Karpas-422 (cell line): ENCODE measurements around the gene CRISP1. TPM values are rescaled to one million over a fixed set of nuclear protein-coding genes. Genes with fewer than 3 reads are reported as not detected.

Experiments used
- DNase-seq: peaks from one replicate; pipeline ENCODE4 v3.0.0-alpha.2; 2015
- H2AFZ ChIP-seq: fragments of 200-600 bp; sonication (generic); 2 replicates; pipeline ENCODE4 v1.6.1; 2014; ENCODE audit warnings: antibody characterized with exemption, low read length, mixed read lengths
- H3K27ac ChIP-seq: fragments of 200-600 bp; sonication (generic); 2 replicates; pipeline ENCODE4 v1.5.1; 2014; ENCODE audit warnings: mild to moderate bottlenecking, low read length, moderate library complexity
- H3K27me3 ChIP-seq: fragments of 200-600 bp; sonication (generic); 2 replicates; pipeline ENCODE4 v1.6.1; 2014; ENCODE audit warnings: low read length, mixed read lengths
- H3K36me3 ChIP-seq: fragments of 200-600 bp; sonication (generic); 2 replicates; pipeline ENCODE4 v1.6.1; 2014; ENCODE audit warnings: low read length, mixed read lengths; ENCODE audit not compliant: insufficient read depth
- H3K4me1 ChIP-seq: fragments of 200-600 bp; sonication (generic); 2 replicates; pipeline ENCODE4 v1.6.1; 2014; ENCODE audit warnings: mild to moderate bottlenecking, low read length, mixed read lengths
- H3K4me2 ChIP-seq: fragments of 200-600 bp; sonication (generic); 2 replicates; pipeline ENCODE4 v1.6.1; 2014; ENCODE audit warnings: low read length, low read depth, mild to moderate bottlenecking; ENCODE audit not compliant: poor library complexity, severe bottlenecking
- H3K4me3 ChIP-seq: fragments of 200-600 bp; sonication (generic); 2 replicates; pipeline ENCODE4 v1.5.1; 2014; ENCODE audit warnings: mild to moderate bottlenecking, antibody characterized with exemption, low read length, mixed read lengths
- H3K79me2 ChIP-seq: fragments of 200-600 bp; sonication (generic); 2 replicates; pipeline ENCODE4 v1.6.1; 2014; ENCODE audit warnings: mild to moderate bottlenecking, low read length, mixed read lengths
- H3K9ac ChIP-seq: fragments of 200-600 bp; sonication (generic); 2 replicates; pipeline ENCODE4 v1.6.0; 2014; ENCODE audit warnings: low read length
- H3K9me2 ChIP-seq: fragments of 200-600 bp; sonication (generic), shearing (Covaris generic); replicated peaks from 2 replicates; pipeline ENCODE4 v1.6.0; 2014; ENCODE audit warnings: mild to moderate bottlenecking, low read length, moderate library complexity; ENCODE audit not compliant: insufficient read depth
- H3K9me3 ChIP-seq: fragments of 300-700, 200-600 bp; sonication (generic); 2 replicates; pipeline ENCODE4 v1.6.1; 2014; ENCODE audit warnings: low read length, mixed read lengths
- H4K20me1 ChIP-seq: fragments of 200-600 bp; sonication (generic); 2 replicates; pipeline ENCODE4 v1.6.1; 2014; ENCODE audit warnings: mild to moderate bottlenecking, antibody characterized with exemption, low read length, low read depth; ENCODE audit not compliant: insufficient read depth
- total RNA-seq: library from RNA; depleted of rRNA; stranded (reverse); fragments of >200 nt; shearing (Covaris generic); gene quantifications from 2 replicates; pipeline ENCODE4 v1.2.3, GENCODE V29; 2014; ENCODE audit warnings: low replicate concordance

The CRISP1 gene
- total RNA-seq, 1 experiment from 2014 or later: not detected

DNA sequence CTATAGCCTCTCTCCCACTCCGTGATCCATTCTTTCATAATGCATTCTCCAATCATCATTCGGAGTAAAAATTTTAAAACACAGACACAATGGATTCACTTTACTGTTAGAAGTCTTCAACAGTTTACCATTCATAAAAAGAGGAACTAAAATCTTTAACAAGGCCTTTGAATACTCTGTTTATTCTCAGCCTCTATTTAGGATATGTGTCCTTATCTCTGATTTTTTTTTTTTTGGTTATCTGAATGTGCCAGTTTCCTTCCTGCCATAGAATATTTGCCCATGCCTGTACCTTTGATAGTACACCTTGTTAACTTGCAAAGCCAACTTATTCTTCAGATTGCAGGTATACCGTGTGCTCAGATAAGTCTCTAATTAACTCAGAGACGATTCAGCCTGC lies 11.1 kb downstream of the CRISP1 start:
- H3K4me3 ChIP-seq: no peak overlapping the region
- no peaks in the 10 kb centered on the region for H3K9me2 ChIP-seq
- H3K9ac ChIP-seq: no peak overlapping the region
- DNase-seq: no peak
- no peaks in the 10 kb centered on the region for H3K79me2 ChIP-seq
- no peaks in the 10 kb centered on the region for H4K20me1 ChIP-seq
- H3K4me2 ChIP-seq: no peak overlapping the region
- no peaks in the 10 kb centered on the region for H3K4me1 ChIP-seq
- H3K9me3 ChIP-seq: no peaks in the 10 kb centered on the region
- H3K36me3 ChIP-seq: no peaks in the 10 kb centered on the region
- H3K27ac ChIP-seq: no peak overlapping the region
- H2AFZ ChIP-seq: no peak overlapping the region
- no peaks in the 10 kb centered on the region for H3K27me3 ChIP-seq

DNA sequence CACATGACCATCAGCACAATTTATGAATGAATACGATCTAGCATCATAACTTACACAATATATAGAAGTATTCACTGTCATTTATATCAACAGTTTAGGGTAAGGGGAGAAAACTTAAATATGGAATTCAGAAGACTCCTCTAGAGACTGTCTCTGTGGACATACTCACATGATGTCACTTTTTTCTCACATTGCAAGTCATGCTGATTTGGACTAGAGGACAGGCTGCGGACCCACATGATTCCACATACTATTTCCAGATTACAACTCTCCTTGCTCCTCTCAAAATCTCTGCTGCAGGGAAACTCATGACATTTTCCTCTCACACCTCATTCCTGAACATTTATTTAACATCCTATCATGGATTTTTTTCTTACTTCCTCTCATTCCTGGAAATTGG lies 13.4 kb downstream of the CRISP1 start:
- no peak overlapping the region for H2AFZ ChIP-seq
- no peak for DNase-seq
- H4K20me1 ChIP-seq: no peaks in the 10 kb centered on the region
- H3K4me2 ChIP-seq: no peak overlapping the region
- no peaks in the 10 kb centered on the region for H3K9me3 ChIP-seq
- no peak overlapping the region for H3K27ac ChIP-seq
- H3K27me3 ChIP-seq: no peaks in the 10 kb centered on the region
- no peaks in the 10 kb centered on the region for H3K36me3 ChIP-seq
- H3K79me2 ChIP-seq: no peaks in the 10 kb centered on the region
- no peak overlapping the region for H3K9ac ChIP-seq
- H3K4me3 ChIP-seq: no peak overlapping the region
- no peaks in the 10 kb centered on the region for H3K4me1 ChIP-seq
- no peaks in the 10 kb centered on the region for H3K9me2 ChIP-seq

DNA sequence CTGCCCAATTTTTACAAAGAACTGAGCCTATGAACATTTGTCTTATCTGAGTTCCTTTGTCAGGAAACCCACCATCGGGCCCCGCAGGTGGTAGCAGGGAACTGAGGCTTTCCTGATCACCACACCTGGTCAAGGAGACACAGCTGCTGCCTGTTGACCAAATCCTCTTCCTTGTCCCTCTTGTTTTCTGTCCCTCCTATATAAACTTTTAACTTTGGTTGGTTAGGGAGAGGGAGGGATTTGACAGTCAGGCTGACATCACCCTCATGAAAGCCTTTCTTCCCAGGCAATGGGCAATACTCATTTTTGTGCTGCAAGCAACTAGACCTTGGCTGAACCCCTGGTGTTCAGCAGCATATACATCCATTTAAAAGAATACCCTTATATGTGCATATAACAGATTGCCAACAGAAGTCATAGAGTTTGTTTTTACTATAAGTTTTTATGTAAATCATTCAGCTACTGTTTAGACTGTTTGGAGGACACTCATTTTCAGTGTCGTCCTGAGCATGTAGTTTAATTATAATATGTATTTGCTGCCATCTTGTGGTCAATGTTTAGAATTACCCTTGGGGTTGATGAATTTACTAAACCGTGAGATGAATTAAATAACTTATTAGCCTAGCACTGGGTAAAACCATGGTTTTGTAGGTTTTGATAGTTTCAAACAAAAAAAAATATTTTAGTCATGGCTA lies 17.0 kb downstream of the CRISP1 start:
- peak; percentile 87 for DNase-seq
- Histone ChIP-seq H3K4me2 (no peak overlapping the region), H3K9me2 (no peaks in the 10 kb centered on the region), H3K79me2 (no peaks in the 10 kb centered on the region), H4K20me1 (no peaks in the 10 kb centered on the region), H3K36me3 (no peaks in the 10 kb centered on the region), H3K27ac (no peak overlapping the region), H3K4me1 (no peaks in the 10 kb centered on the region), H3K4me3 (no peak overlapping the region), H2AFZ (no peak overlapping the region), H3K9ac (no peak overlapping the region), H3K27me3 (no peaks in the 10 kb centered on the region), H3K9me3 (no peaks in the 10 kb centered on the region)

DNA sequence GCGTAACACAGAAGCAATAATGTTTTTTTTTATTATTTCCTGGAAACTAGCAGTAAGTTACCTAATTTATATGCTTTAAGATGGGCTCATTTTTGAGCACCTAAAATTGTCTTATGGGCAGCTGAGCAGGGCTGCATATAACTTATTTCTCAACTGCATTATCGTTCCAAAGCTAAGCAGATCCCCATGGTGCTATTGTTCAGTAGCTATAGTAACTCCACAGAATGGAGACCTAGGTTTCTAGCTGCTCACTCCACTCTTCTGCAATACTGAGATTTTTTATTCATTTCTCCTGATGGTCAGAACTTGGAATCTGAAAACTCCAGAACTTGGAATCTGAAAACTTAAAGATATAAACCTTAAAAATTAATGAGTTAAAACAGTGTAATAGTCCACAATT lies 18.7 kb downstream of the CRISP1 start:
- Histone ChIP-seq H3K9me2 (no peaks in the 10 kb centered on the region), H3K4me3 (no peak overlapping the region), H3K79me2 (no peaks in the 10 kb centered on the region), H2AFZ (no peak overlapping the region), H3K4me1 (no peaks in the 10 kb centered on the region), H3K9me3 (no peaks in the 10 kb centered on the region), H3K9ac (no peak overlapping the region), H3K27ac (no peak overlapping the region), H4K20me1 (no peaks in the 10 kb centered on the region), H3K4me2 (no peak overlapping the region), H3K36me3 (no peaks in the 10 kb centered on the region), H3K27me3 (no peaks in the 10 kb centered on the region)
- no peak for DNase-seq

DNA sequence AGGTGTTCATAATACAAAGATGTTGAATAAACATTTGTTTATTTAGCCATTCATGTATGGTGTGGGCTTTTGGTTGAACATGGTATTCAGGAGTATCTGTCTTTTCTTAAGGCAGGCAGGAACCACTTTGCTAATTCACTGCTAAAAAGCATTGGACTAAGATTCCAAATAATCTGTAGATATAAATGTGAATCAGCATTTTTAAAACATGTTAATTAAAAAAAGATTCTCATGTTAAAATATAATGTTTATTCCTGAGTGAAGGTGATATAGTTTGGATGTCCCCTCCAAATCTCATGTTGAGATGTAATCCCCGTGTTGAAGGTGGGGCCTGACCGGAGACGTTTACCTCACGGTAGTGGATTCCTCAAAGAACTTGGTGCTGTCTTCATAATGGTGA lies 19.3 kb downstream of the CRISP1 start:
- H3K27ac ChIP-seq: no peak overlapping the region
- no peak overlapping the region for H3K4me3 ChIP-seq
- H3K9me2 ChIP-seq: no peaks in the 10 kb centered on the region
- H3K79me2 ChIP-seq: no peaks in the 10 kb centered on the region
- H4K20me1 ChIP-seq: no peaks in the 10 kb centered on the region
- no peak overlapping the region for H2AFZ ChIP-seq
- H3K9ac ChIP-seq: no peak overlapping the region
- H3K4me1 ChIP-seq: no peaks in the 10 kb centered on the region
- DNase-seq: no peak
- H3K27me3 ChIP-seq: no peaks in the 10 kb centered on the region
- H3K36me3 ChIP-seq: no peaks in the 10 kb centered on the region
- H3K4me2 ChIP-seq: no peak overlapping the region
- H3K9me3 ChIP-seq: no peaks in the 10 kb centered on the region

DNA sequence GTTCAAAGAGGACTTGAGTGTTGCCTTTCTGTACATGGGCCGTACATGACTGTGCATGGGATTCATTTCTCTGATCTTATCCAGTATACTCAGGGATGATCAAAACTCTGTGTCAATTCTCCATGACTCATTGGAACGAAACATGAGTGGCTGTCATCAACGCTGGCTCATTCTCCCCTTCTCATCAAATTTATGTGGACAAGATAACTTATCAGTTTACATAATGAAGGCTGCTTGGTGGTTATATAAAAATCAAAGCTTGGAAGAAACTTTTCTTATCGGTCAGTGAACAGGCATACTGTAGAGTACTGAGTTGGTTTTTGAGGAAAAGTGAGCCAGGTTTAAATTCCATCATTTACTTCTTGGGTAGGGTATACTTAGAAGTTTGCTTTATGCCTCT lies 24.9 kb downstream of the CRISP1 start:
- H4K20me1 ChIP-seq: no peaks in the 10 kb centered on the region
- H3K27me3 ChIP-seq: no peaks in the 10 kb centered on the region
- H3K9me3 ChIP-seq: no peaks in the 10 kb centered on the region
- no peaks in the 10 kb centered on the region for H3K36me3 ChIP-seq
- no peak overlapping the region for H3K4me2 ChIP-seq
- no peaks in the 10 kb centered on the region for H3K79me2 ChIP-seq
- H3K4me3 ChIP-seq: no peak overlapping the region
- no peaks in the 10 kb centered on the region for H3K9me2 ChIP-seq
- H2AFZ ChIP-seq: no peak overlapping the region
- H3K9ac ChIP-seq: no peak overlapping the region
- no peak for DNase-seq
- H3K27ac ChIP-seq: no peak overlapping the region
- no peaks in the 10 kb centered on the region for H3K4me1 ChIP-seq

DNA sequence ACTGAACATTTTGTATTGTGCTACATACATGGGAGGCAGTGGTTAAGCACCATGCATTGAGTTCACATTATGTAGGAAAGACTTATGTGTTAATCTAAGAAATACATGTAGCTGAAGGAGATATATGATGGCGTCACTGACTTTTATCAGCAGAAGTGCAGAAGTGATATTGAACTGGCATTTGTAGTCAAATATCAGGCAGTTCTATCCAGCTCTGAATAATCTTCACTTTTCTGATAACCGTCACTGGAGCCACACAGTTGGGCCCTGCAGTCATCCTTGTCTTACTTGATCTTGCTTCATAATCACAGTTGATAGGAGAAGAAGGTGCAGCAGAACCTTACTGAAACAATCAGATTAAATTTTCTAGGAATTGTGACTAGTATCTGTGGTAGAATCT lies 26.4 kb downstream of the CRISP1 start:
- Histone ChIP-seq H3K9ac (no peak overlapping the region), H3K9me2 (no peaks in the 10 kb centered on the region), H3K4me1 (no peaks in the 10 kb centered on the region), H3K27ac (no peak overlapping the region), H3K9me3 (no peaks in the 10 kb centered on the region), H3K79me2 (no peaks in the 10 kb centered on the region), H3K4me3 (no peak overlapping the region), H4K20me1 (no peaks in the 10 kb centered on the region), H2AFZ (no peak overlapping the region), H3K36me3 (no peaks in the 10 kb centered on the region), H3K27me3 (no peaks in the 10 kb centered on the region), H3K4me2 (no peak overlapping the region)
- no peak for DNase-seq

DNA sequence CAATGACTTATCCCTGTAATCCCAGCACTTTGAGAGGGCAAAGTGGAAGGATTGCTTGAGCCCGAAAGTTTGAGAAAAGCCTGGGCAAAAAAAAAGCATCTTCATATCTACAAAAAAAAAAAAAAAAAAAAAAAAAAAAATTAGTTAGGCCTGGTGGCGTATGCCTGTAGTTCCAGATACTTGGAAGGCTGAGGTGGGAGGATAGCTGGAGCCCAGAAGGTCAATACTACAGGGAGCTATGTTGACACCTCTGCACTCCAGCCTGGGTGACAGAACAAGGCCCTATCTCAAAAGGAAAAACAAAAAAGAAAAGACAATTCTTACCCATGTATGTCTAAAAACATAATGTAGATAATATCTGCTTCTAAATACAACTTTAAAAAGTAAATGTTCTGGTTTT lies 27.2 kb downstream of the CRISP1 start:
- Histone ChIP-seq H3K4me3 (no peak overlapping the region), H3K9me3 (no peaks in the 10 kb centered on the region), H3K4me1 (no peaks in the 10 kb centered on the region), H3K79me2 (no peaks in the 10 kb centered on the region), H3K27me3 (no peaks in the 10 kb centered on the region), H3K27ac (no peak overlapping the region), H4K20me1 (no peaks in the 10 kb centered on the region), H3K4me2 (no peak overlapping the region), H3K9ac (no peak overlapping the region), H3K36me3 (no peaks in the 10 kb centered on the region), H2AFZ (no peak overlapping the region), H3K9me2 (no peaks in the 10 kb centered on the region)
- no peak for DNase-seq

DNA sequence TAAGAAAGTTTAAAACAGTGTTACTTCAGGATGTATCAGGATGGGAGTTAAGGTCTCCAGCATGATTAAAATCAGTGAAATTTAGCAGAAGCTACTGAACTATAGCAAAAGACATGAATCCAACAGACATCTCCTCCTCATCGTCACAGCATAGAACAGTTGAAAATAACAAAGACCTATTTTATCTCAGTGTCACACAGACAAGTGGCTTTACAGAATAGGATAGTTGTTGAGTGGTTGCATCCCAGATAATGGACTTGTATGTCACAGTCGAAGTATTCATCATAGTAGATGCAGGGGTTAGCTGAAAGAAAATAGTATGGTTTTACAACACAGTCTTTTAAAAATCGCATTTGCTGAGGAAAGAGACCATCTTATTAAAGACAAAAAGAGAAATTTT lies 31.2 kb downstream of the CRISP1 start:
- no peak overlapping the region for H3K4me2 ChIP-seq
- no peaks in the 10 kb centered on the region for H3K79me2 ChIP-seq
- H4K20me1 ChIP-seq: no peaks in the 10 kb centered on the region
- H3K9ac ChIP-seq: no peak overlapping the region
- no peak overlapping the region for H3K4me3 ChIP-seq
- no peak overlapping the region for H3K27ac ChIP-seq
- no peaks in the 10 kb centered on the region for H3K9me3 ChIP-seq
- H3K36me3 ChIP-seq: no peaks in the 10 kb centered on the region
- H3K9me2 ChIP-seq: no peaks in the 10 kb centered on the region
- DNase-seq: no peak
- H2AFZ ChIP-seq: no peak overlapping the region
- no peaks in the 10 kb centered on the region for H3K27me3 ChIP-seq
- no peaks in the 10 kb centered on the region for H3K4me1 ChIP-seq
